Mucosa of descending colon (tissue), 3 donors: ENCODE results near the gene IL11RA. TPM values are rescaled to one million over a fixed set of nuclear protein-coding genes. Genes with fewer than 3 reads are reported as not detected.

ENCODE experiments used
- ATAC-seq: fragments of 200-7000 bp; cut with Tn5 transposase; one replicate; pipeline ENCODE4 v1.9.1; 2020; ENCODE audit warnings: mild to moderate bottlenecking, moderate library complexity
- DNase-seq, 3 donors: peaks; one replicate each; pipeline ENCODE4 v3.0.0-alpha.2; 2020
- H3K36me3 ChIP-seq: fragments of 200-600 bp; one replicate; pipeline ENCODE4 v1.8.0; 2021; ENCODE audit warnings: low read depth, mild to moderate bottlenecking
- H3K4me1 ChIP-seq: fragments of 200-600 bp; one replicate; pipeline ENCODE4 v1.8.0; 2021; ENCODE audit warnings: low read depth, mild to moderate bottlenecking
- H3K4me3 ChIP-seq: fragments of 200-600 bp; one replicate; pipeline ENCODE4 v1.8.0; 2021; ENCODE audit warnings: mild to moderate bottlenecking
- H3K9me3 ChIP-seq: fragments of 200-600 bp; one replicate; pipeline ENCODE4 v1.8.0; 2021; ENCODE audit warnings: mild to moderate bottlenecking
- intact Hi-C, 2 donors: fragments of 100-400 bp; cut with DNase I in 1 of 2; cut with micrococcal nuclease in 1 of 2; formaldehyde crosslinking; loops; one replicate each; pipeline versions ENCODE4 v1.11.0 to v1.11.1; 2022; cut with DNase I, micrococcal nuclease
- total RNA-seq, 3 donors: library from RNA; stranded (reverse); fragmentation: NEBNext Ultra II Directional in 2 of 3; extraction: Animal tissue kit (Norgen Biotek cat#: 25700) in 2 of 3; gene quantifications; one replicate each; pipeline versions ENCODE4 v1.2.1 to v1.2.4, GENCODE V29; 2021 to 2023
- TF ChIP-seq, protein P1 (sequence below): fragments of 200-600 bp; IDR thresholded peaks from one replicate; pipeline ENCODE4 v1.8.0; 2022; ENCODE audit warnings: antibody characterized with exemption, mild to moderate bottlenecking
- donor health status: DM: no; HTN: no; CAD: no; lungs with moderate emphysema.
- donor health status: DM: no; HTN: no; CAD: no.
- donor health status: DM: no; HTN: yes; CAD: no.

Gene IL11RA
- total RNA-seq, 3 donors from 2014 or later = 18.8 to 57.4 (median 41.0) TPM

DNA sequence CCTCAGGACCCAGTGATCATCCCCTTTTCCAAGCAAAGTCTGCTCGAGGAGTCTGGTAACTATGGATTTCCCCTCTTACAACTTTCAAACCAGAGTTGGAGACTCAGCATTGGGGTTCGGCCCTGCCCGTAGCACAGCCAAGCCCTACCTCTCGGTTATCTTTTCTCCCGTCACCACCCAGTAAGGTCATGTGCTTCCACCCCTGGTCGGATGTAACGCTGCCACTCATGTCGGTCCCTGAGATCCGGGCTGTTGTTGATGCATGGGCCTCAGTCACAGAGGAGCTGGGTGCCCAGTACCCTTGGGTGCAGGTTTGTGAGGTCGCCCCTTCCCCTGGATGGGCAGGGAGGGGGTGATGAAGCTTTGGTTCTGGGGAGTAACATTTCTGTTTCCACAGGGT, 4.3 kb upstream of the IL11RA start:
- TF ChIP-seq, protein P1, sequence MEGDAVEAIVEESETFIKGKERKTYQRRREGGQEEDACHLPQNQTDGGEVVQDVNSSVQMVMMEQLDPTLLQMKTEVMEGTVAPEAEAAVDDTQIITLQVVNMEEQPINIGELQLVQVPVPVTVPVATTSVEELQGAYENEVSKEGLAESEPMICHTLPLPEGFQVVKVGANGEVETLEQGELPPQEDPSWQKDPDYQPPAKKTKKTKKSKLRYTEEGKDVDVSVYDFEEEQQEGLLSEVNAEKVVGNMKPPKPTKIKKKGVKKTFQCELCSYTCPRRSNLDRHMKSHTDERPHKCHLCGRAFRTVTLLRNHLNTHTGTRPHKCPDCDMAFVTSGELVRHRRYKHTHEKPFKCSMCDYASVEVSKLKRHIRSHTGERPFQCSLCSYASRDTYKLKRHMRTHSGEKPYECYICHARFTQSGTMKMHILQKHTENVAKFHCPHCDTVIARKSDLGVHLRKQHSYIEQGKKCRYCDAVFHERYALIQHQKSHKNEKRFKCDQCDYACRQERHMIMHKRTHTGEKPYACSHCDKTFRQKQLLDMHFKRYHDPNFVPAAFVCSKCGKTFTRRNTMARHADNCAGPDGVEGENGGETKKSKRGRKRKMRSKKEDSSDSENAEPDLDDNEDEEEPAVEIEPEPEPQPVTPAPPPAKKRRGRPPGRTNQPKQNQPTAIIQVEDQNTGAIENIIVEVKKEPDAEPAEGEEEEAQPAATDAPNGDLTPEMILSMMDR = no peak
- peak in 2 of 3 donors; percentile 42 to 53 for DNase-seq
- no peak for ATAC-seq
- Histone ChIP-seq H3K4me3 (no peak overlapping the region), H3K4me1 (peaks cover 24% of the 10 kb centered on the region), H3K9me3 (no peaks in the 10 kb centered on the region), H3K36me3 (no peaks in the 10 kb centered on the region)
- intact Hi-C loops = no loop called here

GRCh38 chr9:34648673-34649072, 3.3 kb upstream of the IL11RA start:
- Histone ChIP-seq H3K4me1 (peaks cover 30% of the 10 kb centered on the region), H3K36me3 (no peaks in the 10 kb centered on the region), H3K4me3 (no peak overlapping the region), H3K9me3 (no peaks in the 10 kb centered on the region)
- DNase-seq (no peak), ATAC-seq (no peak)
- TF ChIP-seq, protein P1 = no peak
- intact Hi-C loops = no loop called here

DNA sequence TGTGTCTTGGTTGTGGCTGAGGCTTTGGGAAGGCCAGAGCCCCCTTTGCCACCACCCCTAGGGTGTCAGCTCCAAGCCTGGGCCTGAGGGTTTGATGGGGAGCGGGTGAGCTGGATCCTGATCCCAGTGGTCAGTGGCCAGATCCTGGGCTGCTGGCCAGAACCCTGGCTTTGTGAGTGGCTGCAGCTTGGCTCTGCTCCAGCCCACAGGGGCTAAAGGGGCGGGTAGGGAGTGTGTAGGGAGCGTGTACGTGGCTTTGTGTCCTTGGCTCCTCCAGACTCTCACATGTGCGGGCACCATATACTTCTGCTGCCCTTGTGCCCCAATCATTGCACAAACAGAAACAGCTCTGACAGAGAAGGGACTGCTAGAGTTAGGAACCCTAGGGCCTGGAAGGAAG, 1.2 kb upstream of the IL11RA start:
- DNase-seq (peak in 1 of 3 donors; percentile 41), ATAC-seq (no peak)
- TF ChIP-seq, protein P1 = no peak
- Histone ChIP-seq H3K4me1 (peaks cover 33% of the 10 kb centered on the region), H3K4me3 (no peak overlapping the region), H3K36me3 (no peaks in the 10 kb centered on the region), H3K9me3 (no peaks in the 10 kb centered on the region)
- intact Hi-C loops = no loop called here

DNA sequence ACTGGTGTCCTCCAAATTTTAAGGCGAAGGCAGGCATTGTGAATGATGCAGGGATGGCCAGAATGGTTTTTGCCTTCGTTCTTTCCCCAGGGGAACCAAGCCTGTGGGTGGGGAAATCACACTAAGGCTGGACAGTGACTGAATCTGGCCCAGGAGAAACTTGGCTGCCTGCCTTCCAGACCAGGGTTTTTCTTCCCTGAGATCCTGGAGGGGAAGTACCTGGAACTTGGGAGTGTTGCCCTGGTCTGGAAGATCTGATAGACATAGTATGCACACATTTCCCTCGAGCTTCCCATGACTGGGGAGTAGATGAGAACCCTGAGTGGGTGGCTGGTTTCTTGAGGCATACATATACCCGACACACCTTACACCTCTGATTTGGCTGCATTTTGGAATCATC, 664 bp upstream of the IL11RA start:
- TF ChIP-seq, protein P1 = no peak
- H3K4me1 ChIP-seq = peaks cover 29% of the 10 kb centered on the region
- DNase-seq = peak in 2 of 3 donors; percentile 49 to 59
- intact Hi-C loops = no loop called here
- no peaks in the 10 kb centered on the region for H3K9me3 ChIP-seq
- no peak overlapping the region for H3K4me3 ChIP-seq
- peak; percentile 0 for ATAC-seq
- H3K36me3 ChIP-seq = no peaks in the 10 kb centered on the region

DNA sequence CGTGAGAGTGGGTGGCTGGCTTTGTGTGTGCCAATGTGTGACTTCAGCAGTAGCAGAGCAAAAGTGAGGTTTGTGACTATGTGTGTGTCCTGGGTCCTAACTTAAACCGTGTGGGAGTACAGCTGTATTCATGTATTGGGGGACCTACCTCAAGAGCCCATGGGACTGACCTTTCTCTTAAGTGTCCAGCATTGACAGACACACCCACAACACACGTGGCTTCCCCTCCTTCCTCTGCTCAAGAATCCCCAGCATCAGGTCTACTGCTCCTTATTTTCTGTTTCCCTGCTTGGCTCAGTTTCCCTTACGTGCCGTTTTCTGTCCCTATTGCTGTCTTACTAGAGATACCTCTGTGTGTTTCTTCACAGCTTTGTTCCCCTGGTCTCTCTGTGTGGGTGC, 616 bp downstream of the IL11RA start:
- DNase-seq (no peak), ATAC-seq (no peak)
- intact Hi-C loops = no loop called here
- Histone ChIP-seq H3K9me3 (no peaks in the 10 kb centered on the region), H3K36me3 (no peaks in the 10 kb centered on the region), H3K4me1 (peaks cover 25% of the 10 kb centered on the region), H3K4me3 (no peak overlapping the region)
- TF ChIP-seq, protein P1 = no peak
